Loucy (cell line): ENCODE results near the gene SHLD3.

Source experiments
- EZH2phosphoT487 ChIP-seq: fragments of 200-600 bp; IDR thresholded peaks from 2 replicates; pipeline ENCODE4 v1.6.1; 2018; ENCODE audit warnings: antibody characterized with exemption, mild to moderate bottlenecking, moderate library complexity, borderline replicate concordance
- TF ChIP-seq, protein P1 (sequence below): fragments of 200-600 bp; sonication (generic); conservative IDR thresholded peaks from 2 replicates; pipeline ENCODE4 v1.5.1; 2014; ENCODE audit warnings: mild to moderate bottlenecking, antibody characterized with exemption, low read length

- TF ChIP-seq, protein P1, sequence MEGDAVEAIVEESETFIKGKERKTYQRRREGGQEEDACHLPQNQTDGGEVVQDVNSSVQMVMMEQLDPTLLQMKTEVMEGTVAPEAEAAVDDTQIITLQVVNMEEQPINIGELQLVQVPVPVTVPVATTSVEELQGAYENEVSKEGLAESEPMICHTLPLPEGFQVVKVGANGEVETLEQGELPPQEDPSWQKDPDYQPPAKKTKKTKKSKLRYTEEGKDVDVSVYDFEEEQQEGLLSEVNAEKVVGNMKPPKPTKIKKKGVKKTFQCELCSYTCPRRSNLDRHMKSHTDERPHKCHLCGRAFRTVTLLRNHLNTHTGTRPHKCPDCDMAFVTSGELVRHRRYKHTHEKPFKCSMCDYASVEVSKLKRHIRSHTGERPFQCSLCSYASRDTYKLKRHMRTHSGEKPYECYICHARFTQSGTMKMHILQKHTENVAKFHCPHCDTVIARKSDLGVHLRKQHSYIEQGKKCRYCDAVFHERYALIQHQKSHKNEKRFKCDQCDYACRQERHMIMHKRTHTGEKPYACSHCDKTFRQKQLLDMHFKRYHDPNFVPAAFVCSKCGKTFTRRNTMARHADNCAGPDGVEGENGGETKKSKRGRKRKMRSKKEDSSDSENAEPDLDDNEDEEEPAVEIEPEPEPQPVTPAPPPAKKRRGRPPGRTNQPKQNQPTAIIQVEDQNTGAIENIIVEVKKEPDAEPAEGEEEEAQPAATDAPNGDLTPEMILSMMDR: no peak
- no peak for TF ChIP-seq EZH2phosphoT487
These were observed 29.9 kb downstream of the SHLD3 start for GRCh38 chr5:65654713-65655112.
